ENCODE results near the gene CERS6. TPM values are rescaled to one million over a fixed set of nuclear protein-coding genes. Genes with fewer than 3 reads are reported as not detected.

The CERS6 gene
- polyA plus RNA-seq, 1 donor (not counting 4 experiments of a cell fraction or from before 2014, with no cell fraction given) = 19.5 TPM

DNA sequence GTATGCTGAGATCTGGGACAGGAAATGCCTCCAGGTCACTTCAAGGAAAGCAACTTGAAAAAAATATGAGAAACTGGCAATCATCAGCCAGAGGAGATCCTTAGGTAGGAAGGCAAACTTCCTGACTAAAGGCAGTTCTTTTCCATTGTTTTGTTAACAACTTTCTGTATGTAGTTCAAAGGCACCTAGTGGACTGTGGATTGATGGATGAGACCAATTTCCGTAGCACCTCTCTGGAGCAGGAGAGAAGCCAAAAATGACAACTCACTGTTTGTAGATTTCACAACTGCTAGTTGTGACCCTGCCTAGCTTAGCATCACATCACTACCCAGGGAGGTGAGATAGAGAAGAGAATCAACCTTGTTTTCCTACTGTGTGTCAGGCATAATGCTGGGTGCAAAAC lies 324.6 kb downstream of the CERS6 start:
- Histone ChIP-seq H3K27me3 (ENCODE audit: control insufficient read depth, extremely low read depth, insufficient read depth, low read length) (no peaks in the 10 kb centered on the region), H3K9me1 (ENCODE audit: control insufficient read depth, extremely low read depth, insufficient read depth, low read length) (no peaks in the 10 kb centered on the region), H3K4me3 (ENCODE audit: control insufficient read depth in 2 of 3, extremely low read depth in 1 of 3, insufficient read depth in 2 of 3, low read depth in 1 of 3, low read length in 3 of 3) (no peak overlapping the region), H3K79me2 (ENCODE audit: control insufficient read depth, insufficient read depth, low read length) (no peaks in the 10 kb centered on the region), H3K36me3 (ENCODE audit: control insufficient read depth in 2 of 2, extremely low read depth in 1 of 2, insufficient read depth in 2 of 2, low read length in 2 of 2) (no peaks in the 10 kb centered on the region), H3K4me1 (ENCODE audit: control insufficient read depth, extremely low read depth, insufficient read depth, low read length) (no peaks in the 10 kb centered on the region), H3K9me3 (ENCODE audit: control insufficient read depth, low read depth, low read length) (no peaks in the 10 kb centered on the region), H3K9ac (ENCODE audit: control insufficient read depth, extremely low read depth, insufficient read depth, low read length) (no peak overlapping the region), H2AFZ (ENCODE audit: control insufficient read depth, low read length) (no peak overlapping the region), H4K20me1 (ENCODE audit: control insufficient read depth, extremely low read depth, insufficient read depth, low read length) (no peaks in the 10 kb centered on the region), H3K27ac (ENCODE audit: control insufficient read depth, insufficient read depth, low read length) (no peak overlapping the region), H3K4me2 (ENCODE audit: control insufficient read depth, extremely low read depth, insufficient read depth, low read depth, low read length) (no peak overlapping the region)
- DNase-seq (ENCODE audit: low read depth, low spot score) (no peak), FAIRE-seq (no peak)
- dilution Hi-C loops (cut with MboI; ENCODE audit: extremely low pct_ligation_motif_present, low sequenced_read_pairs) = no loop called here
- TF ChIP-seq EZH2 (IDR thresholded peaks at IDR 0.05; ENCODE audit: low read length) (no peak), CTCF (optimal IDR thresholded peaks at IDR 0.05 in 1 of 3, IDR thresholded peaks at IDR 0.05 in 1 of 3, conservative IDR thresholded peaks at IDR 0.05 in 1 of 3; ENCODE audit: extremely low read depth in 1 of 3, insufficient read depth in 2 of 3, low read length in 3 of 3) (no peak)

DNA sequence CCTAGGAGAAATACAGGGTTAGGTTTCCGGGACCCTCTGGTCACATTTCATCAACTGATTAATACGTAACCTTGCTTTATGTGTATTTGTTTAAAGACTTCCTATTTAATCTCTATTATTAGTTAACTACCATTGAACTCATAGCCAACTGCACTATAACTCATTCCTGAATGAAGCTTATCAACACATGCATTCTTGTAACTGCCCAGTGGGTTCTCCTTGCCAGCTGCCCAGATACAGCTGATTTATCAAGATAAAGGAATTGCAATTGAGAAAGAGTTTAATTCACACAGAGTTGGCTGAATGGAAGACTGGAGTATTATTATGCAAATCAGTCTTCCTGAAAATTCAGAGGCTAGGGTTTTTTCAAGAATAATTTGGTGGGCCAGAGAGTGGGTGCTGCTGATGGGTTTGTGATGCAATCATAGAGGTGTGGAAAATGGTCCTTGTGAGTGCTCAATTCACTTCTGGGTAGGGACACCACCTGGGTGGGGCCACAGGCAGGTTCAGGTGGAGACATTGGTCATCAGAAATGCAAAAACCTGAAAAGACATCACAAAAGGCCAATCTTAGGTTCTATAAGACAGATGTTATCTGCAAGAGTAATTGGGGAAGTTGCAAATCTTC lies 325.2 kb downstream of the CERS6 start:
- Histone ChIP-seq H3K27me3 (ENCODE audit: control insufficient read depth, extremely low read depth, insufficient read depth, low read length) (no peaks in the 10 kb centered on the region), H3K27ac (ENCODE audit: control insufficient read depth, insufficient read depth, low read length) (no peak overlapping the region), H3K9me1 (ENCODE audit: control insufficient read depth, extremely low read depth, insufficient read depth, low read length) (no peaks in the 10 kb centered on the region), H3K79me2 (ENCODE audit: control insufficient read depth, insufficient read depth, low read length) (no peaks in the 10 kb centered on the region), H3K4me2 (ENCODE audit: control insufficient read depth, extremely low read depth, insufficient read depth, low read depth, low read length) (no peak overlapping the region), H3K9me3 (ENCODE audit: control insufficient read depth, low read depth, low read length) (no peaks in the 10 kb centered on the region), H4K20me1 (ENCODE audit: control insufficient read depth, extremely low read depth, insufficient read depth, low read length) (no peaks in the 10 kb centered on the region), H3K4me3 (ENCODE audit: control insufficient read depth in 2 of 3, extremely low read depth in 1 of 3, insufficient read depth in 2 of 3, low read depth in 1 of 3, low read length in 3 of 3) (no peak overlapping the region), H3K36me3 (ENCODE audit: control insufficient read depth in 2 of 2, extremely low read depth in 1 of 2, insufficient read depth in 2 of 2, low read length in 2 of 2) (no peaks in the 10 kb centered on the region), H3K4me1 (ENCODE audit: control insufficient read depth, extremely low read depth, insufficient read depth, low read length) (no peaks in the 10 kb centered on the region), H2AFZ (ENCODE audit: control insufficient read depth, low read length) (no peak overlapping the region), H3K9ac (ENCODE audit: control insufficient read depth, extremely low read depth, insufficient read depth, low read length) (no peak overlapping the region)
- no peak for FAIRE-seq
- no peak for DNase-seq (ENCODE audit: low read depth, low spot score)
- dilution Hi-C loops (cut with MboI; ENCODE audit: extremely low pct_ligation_motif_present, low sequenced_read_pairs) = no loop called here
- no peak for TF ChIP-seq CTCF (optimal IDR thresholded peaks at IDR 0.05 in 1 of 3, IDR thresholded peaks at IDR 0.05 in 1 of 3, conservative IDR thresholded peaks at IDR 0.05 in 1 of 3; ENCODE audit: extremely low read depth in 1 of 3, insufficient read depth in 2 of 3, low read length in 3 of 3)
- TF ChIP-seq EZH2 (IDR thresholded peaks at IDR 0.05; ENCODE audit: low read length) = no peak
